Measurements from ENCODE around the gene NEK6.
A peak's percentile ranks its signal among the peaks of the same experiment; 100 is the strongest.

Gene NEK6

DNA sequence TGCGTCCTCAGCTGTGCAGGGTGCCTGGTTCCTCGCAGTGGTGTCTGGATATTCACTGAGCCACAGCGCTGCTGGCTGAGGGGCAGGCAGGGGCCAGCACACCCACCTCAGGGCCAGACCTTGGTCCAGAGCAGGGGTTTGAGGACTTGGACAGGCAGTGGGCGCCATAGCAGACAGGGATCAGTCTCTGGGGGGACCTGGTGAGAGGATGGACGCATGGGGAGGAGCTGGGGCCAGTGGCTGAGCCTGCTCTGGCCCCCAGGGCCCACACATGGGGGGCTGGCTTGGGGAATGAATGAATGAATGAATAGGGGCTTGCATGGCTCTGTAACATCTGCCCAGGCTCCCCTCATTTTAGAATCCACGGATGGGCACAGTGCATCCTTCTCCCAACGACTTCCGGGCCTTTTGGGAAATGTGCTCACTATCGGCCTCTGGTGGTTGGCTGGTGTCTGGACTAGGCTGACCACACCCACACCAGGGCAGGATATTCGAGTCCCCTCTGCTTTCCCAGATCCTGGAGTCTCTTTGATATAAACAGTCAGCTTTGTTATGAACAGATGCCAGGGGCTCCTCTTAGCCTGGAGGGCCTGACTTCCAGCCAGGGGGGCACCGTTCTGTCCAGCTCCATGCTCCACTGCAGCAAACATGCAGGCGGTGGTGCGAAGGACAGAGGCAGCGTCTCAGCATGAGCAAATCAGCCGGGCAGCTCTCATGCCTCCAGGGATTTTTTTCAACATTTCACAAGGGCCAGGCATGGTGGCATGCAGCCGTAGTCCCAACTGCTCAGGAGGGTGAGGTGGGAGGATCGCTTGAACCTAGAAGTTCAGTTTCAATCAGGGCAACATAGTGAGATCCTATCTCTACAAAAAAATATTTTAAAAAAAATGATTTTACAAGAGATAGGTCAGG lies 62.6 kb downstream of the NEK6 start:
- TF ChIP-seq FOXP2 (optimal IDR thresholded peaks at IDR 0.05; ENCODE audit: borderline replicate concordance, extremely low read depth, extremely low read length, insufficient read depth) (peak; percentile 43), TAF1 (IDR thresholded peaks at IDR 0.05; ENCODE audit: borderline replicate concordance, insufficient read depth, low read length) (no peak)

DNA sequence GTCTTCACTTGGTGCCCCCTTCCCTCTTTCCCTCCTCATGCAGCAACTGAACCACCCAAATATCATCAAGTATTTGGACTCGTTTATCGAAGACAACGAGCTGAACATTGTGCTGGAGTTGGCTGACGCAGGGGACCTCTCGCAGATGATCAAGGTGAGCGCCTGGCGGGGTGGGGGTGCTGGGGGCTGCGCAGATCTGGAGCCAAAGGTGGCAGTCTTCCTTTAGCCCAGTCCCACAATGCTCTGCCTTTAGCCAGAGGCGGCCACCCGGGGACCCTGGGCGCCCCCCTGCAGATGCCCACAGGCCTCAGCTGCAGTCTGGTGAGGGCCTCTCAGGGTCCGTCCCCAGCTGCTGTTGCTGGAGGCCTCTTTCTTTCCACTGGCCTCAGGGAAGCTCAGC lies 63.7 kb downstream of the NEK6 start:
- TF ChIP-seq FOXP2 (optimal IDR thresholded peaks at IDR 0.05; ENCODE audit: borderline replicate concordance, extremely low read depth, extremely low read length, insufficient read depth) = no peak
- no peak for TF ChIP-seq SIN3A (IDR thresholded peaks at IDR 0.05; ENCODE audit: borderline replicate concordance, insufficient read depth, low read length)

DNA sequence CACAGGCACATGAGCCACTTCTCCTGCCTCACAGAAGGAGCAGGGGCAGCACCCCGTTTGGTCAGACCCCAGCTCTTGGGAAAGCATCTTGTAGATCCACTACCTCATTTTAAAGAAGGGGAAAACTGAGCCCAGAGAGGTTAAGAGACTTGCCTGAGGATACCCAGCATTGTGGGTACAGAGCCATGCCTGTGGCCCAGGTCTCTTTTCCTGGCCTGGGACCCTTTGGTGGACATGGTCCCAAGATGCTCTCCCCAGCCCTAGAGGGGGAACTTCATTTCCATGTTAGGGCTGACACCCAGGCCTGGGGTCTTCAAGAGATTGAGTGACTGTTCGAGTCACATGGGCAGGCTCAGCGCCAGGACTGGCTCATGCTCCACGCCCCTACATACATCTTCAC lies 64.2 kb downstream of the NEK6 start:
- TF ChIP-seq POLR2AphosphoS5 (IDR thresholded peaks at IDR 0.05; ENCODE audit: low read depth, low read length) (no peak), TAF1 (IDR thresholded peaks at IDR 0.05; ENCODE audit: borderline replicate concordance, insufficient read depth, low read length) (no peak), SIN3A (IDR thresholded peaks at IDR 0.05; ENCODE audit: borderline replicate concordance, insufficient read depth, low read length) (no peak), FOXP2 (optimal IDR thresholded peaks at IDR 0.05; ENCODE audit: borderline replicate concordance, extremely low read depth, extremely low read length, insufficient read depth) (no peak)
- TF ChIP-seq, protein P1, sequence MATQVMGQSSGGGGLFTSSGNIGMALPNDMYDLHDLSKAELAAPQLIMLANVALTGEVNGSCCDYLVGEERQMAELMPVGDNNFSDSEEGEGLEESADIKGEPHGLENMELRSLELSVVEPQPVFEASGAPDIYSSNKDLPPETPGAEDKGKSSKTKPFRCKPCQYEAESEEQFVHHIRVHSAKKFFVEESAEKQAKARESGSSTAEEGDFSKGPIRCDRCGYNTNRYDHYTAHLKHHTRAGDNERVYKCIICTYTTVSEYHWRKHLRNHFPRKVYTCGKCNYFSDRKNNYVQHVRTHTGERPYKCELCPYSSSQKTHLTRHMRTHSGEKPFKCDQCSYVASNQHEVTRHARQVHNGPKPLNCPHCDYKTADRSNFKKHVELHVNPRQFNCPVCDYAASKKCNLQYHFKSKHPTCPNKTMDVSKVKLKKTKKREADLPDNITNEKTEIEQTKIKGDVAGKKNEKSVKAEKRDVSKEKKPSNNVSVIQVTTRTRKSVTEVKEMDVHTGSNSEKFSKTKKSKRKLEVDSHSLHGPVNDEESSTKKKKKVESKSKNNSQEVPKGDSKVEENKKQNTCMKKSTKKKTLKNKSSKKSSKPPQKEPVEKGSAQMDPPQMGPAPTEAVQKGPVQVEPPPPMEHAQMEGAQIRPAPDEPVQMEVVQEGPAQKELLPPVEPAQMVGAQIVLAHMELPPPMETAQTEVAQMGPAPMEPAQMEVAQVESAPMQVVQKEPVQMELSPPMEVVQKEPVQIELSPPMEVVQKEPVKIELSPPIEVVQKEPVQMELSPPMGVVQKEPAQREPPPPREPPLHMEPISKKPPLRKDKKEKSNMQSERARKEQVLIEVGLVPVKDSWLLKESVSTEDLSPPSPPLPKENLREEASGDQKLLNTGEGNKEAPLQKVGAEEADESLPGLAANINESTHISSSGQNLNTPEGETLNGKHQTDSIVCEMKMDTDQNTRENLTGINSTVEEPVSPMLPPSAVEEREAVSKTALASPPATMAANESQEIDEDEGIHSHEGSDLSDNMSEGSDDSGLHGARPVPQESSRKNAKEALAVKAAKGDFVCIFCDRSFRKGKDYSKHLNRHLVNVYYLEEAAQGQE (IDR thresholded peaks at IDR 0.05; ENCODE audit: insufficient read depth in 1 of 2, low read depth in 2 of 2, low read length in 2 of 2) = no peak

DNA sequence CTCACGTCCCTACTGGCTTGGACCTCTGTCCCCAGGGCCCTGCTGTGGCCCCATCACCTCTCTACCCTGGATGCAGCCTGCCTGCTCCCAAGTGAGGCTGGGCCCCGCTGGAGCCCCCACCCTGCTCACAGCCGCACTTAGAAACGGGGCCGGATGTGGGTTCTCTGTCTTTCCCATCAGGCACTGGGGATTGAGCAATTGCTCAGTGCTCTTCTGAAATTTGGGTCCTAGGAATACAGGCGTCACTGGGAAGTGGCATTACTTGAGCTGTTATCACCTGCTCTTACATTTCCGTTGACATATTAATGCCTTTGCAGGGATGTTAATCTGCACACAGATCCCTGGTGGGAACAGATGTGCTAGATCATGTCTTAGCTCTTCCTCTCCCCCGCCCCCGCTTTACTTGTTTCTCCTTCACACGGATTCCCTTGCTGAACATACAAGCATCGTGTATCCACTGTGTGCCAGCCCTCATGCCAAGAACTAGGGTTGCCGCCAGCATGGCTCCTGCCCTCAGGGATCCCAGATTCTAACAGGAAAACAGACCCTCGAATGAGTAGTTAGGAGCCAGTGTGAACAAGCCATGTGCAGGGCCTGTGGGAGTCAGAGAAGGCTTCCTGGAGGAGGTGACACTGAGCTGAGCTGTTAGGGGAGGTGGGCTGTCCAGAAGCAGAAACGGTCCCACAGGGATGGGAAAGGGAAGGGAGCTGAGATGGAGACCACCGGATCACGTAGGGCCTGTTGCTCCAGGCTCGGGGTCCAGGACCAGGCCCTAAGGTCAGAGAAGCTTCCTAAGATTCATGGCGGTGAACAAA lies 65.1 kb downstream of the NEK6 start:
- no peak for TF ChIP-seq FOXP2 (optimal IDR thresholded peaks at IDR 0.05; ENCODE audit: borderline replicate concordance, extremely low read depth, extremely low read length, insufficient read depth)
- TF ChIP-seq, protein P1 (IDR thresholded peaks at IDR 0.05; ENCODE audit: insufficient read depth in 1 of 2, low read depth in 2 of 2, low read length in 2 of 2) = no peak

DNA sequence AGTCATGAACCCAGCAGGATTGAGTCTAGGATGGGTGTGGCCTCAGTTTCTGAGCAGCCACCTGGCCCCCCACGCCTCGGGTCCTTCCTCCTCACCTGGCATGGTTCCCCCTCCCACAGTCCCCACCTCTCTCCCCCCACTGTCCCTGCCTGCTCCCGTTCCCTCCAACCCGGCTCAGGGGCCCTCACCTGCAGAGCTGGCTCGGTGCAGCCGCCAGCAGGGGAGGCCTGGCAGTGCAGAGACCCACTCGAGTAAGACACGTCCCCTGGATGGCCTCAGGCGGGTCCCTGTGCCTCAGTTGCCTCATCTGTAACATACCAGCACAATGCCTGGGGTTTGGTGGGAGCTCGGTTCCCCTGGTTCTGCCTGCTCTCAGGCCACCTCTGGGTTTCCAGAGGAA lies 66.2 kb downstream of the NEK6 start:
- TF ChIP-seq TAF1 (IDR thresholded peaks at IDR 0.05; ENCODE audit: borderline replicate concordance, insufficient read depth, low read length) (no peak), POLR2AphosphoS5 (IDR thresholded peaks at IDR 0.05; ENCODE audit: low read depth, low read length) (no peak), SIN3A (IDR thresholded peaks at IDR 0.05; ENCODE audit: borderline replicate concordance, insufficient read depth, low read length) (no peak), FOXP2 (optimal IDR thresholded peaks at IDR 0.05; ENCODE audit: borderline replicate concordance, extremely low read depth, extremely low read length, insufficient read depth) (no peak)
- TF ChIP-seq, protein P1 (IDR thresholded peaks at IDR 0.05; ENCODE audit: insufficient read depth in 1 of 2, low read depth in 2 of 2, low read length in 2 of 2) = no peak

DNA sequence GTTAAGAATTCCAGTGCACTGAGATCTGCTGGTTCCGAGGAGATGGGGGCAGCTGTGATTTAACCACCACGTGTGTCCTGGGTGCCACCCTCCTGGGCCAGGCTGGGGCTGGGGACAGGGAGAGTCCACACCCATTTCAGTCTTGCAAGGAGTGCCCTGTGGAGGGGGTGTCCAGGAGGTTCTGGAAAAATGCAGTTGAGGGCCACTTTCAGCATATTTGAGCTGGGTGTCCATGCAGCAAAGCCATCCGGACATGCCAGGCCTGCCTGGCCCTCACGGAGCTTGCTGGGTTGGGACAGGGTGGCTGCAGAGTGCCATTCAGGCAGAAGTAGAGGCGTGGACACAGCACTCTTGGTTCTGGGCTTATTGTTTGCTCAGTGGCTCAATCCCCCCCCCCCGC lies 68.1 kb downstream of the NEK6 start:
- no peak for TF ChIP-seq TAF1 (IDR thresholded peaks at IDR 0.05; ENCODE audit: borderline replicate concordance, insufficient read depth, low read length)
- no peak for TF ChIP-seq SIN3A (IDR thresholded peaks at IDR 0.05; ENCODE audit: borderline replicate concordance, insufficient read depth, low read length)
- no peak for TF ChIP-seq POLR2AphosphoS5 (IDR thresholded peaks at IDR 0.05; ENCODE audit: low read depth, low read length)
- TF ChIP-seq, protein P1 (IDR thresholded peaks at IDR 0.05; ENCODE audit: insufficient read depth in 1 of 2, low read depth in 2 of 2, low read length in 2 of 2) = no peak
- no peak for TF ChIP-seq FOXP2 (optimal IDR thresholded peaks at IDR 0.05; ENCODE audit: borderline replicate concordance, extremely low read depth, extremely low read length, insufficient read depth)

Measured in PFSK-1 (cell line).